Activated CD4-positive, alpha-beta T cell treated with anti-CD3 and anti-CD28 coated beads, Interleukin-2, amount 50 U/mL, for 24 hours (primary cell): ENCODE measurements around the gene NELFB.
"Not testable (repeated sequence)": the region's sequence is repeated elsewhere in the genome, so short reads cannot be mapped to it uniquely, and the experiment has no call there.

Experiments used
- DNase-seq, 2 donors: peaks; one replicate each; pipeline ENCODE4 v3.0.0-alpha.2; 2020; ENCODE audit warnings: low read depth in 1 of 2, low spot score in 1 of 2

Gene NELFB

DNA sequence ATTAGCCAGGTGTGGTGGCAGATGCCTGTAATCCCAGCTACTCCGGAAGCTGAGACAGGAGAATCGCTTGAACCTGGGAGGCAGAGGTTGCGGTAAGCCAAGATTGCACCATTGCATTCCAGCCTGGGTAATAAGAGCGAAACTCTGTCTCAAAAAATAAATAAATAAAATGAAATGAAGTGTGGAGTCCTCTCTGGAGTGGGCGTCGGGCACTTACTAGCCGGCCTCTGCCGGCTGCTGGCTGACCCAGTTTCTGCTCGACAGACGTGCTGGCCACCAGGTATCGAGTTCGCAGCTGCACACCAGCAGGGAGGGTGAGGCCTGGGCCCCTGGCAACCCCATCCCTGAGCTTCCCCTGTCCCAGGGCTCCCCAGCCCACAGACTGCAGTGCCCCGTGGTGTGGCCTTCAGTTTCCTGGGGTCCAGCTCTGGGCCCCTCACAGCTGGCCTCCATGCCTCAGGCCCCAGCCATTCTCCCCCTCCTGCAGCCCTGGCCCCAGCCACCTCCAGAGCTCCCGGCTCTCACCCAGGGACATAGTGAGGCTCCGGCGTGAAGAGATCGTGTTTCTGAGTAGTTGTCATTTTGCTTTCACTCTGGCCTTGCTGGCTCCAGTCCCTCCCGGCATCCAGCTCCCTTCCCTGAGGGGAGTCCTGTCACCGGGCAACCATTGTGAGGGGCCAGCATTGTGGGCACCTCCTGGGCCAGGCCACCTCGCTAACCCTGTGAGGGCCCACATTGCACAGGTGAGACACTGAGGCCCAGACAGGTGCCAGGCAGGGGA, 7.8 kb upstream of the NELFB start:
- no peak for DNase-seq

DNA sequence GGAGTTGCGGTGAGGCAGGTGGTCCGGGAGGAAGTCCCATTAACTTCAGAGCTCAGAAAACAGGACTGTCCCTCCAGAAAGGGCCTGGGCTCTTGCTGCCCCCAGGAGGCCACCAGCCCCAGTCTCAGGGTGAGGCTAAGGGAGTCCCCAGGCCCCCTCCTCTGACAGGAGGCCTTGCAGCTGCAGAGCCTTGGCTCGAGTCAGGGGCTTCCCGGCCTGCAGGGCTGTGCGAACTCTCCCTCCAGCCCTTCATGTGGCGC, 7.3 kb upstream of the NELFB start:
- DNase-seq, result no peak

DNA sequence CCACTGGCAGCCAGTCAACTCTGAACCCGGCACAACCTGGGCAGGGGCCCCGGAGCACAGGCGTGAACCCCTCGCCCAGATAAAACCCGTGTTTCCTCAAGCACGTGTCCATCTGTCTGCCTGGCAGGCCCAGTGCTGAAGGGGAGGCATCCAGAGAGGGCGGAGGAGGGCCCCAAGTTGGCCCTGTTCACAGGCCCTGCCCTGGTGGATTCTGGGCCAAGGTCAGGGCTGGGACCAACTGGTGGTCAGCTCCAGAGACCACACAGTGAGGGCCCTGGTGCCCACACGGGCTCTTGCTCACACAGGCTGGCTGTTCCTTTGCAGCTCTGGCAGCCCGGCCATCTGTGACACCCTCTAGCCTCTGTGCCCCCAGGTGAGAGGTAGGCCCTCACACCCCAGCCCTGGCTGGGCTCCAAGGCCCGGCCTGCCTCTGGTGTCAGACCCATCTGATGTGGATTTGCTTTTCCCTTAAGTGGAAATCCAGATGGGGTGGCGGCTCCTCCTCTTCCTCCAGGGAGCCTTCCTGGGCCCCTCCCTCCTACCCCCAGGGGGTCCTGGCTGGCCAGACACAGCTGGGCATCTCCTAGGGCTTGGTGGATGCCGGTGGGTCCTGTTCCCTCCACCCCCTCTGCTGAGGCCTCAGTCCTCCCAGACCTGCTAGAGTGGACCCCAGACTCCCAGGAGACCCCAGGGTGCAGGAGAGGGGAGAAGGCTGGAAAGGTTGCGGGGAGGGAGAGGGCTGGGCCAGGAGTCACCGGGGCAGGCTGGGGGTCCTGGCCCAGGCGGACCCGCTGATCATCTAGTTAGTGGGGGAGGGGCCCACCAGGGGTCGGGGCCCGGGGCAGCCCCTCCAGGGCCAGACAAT, 4.6 kb upstream of the NELFB start:
- no peak for DNase-seq

GRCh38 chr9:137251194-137251461, 4.0 kb upstream of the NELFB start, which contains the start of gene STPG3:
Gene STPG3, plus strand, starts transcription at chr9:137251286. Its CDS starts 1 bp downstream, at chr9:137251287.
- no peak for DNase-seq

- DNase-seq, result no peak
These were observed 3.4 kb upstream of the NELFB start for GRCh38 chr9:137251490-137252268.

DNA sequence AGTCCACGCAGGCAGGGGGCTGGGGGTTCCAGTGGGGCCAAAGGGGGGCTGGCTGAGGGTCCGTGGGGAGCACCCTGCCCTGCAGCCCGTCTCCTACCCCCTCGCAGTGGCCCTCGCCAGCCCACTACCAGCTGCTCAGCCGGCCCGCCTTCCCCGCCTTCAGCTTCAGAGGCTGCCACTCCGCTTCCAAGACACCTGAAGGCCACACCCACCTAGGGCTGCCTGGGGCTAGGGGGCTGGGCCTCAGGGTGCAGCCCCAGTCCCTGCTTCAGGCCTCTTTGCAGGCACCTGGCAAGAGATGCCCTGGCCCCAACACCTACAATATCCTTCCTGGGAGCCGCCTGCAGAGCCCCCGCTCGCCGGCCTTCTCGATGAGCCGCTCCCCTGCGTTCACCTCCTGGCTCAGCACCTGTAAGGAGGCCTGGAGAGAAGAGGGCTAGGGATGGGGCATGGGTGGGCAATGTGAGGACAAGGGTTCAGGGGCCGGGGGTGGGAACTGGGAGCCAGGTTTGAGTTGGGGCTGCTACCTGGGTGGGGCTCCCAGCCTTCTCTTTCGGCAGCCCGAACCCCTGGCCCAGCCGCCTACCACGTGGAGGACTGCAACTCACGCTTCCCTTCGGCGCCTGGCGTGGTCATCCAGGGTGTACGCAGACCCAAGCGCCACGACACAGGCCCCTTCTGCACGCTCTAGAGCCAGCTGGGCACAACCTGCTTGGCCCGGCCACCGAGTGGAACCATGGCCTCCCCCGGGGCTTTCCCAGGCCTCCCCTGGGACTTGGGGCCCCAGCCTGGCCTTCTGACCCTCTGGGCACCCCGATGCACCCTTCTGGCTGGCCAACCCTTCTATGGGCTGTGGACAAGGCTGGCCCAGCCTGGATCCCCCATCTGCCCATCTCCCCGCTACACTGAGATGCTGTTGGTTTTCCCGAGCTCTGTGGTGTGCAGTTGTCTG, 2.3 kb upstream of the NELFB start:
- DNase-seq, result no peak

- no peak for DNase-seq
These were observed 1.2 kb upstream of the NELFB start for GRCh38 chr9:137253717-137254623.

DNA sequence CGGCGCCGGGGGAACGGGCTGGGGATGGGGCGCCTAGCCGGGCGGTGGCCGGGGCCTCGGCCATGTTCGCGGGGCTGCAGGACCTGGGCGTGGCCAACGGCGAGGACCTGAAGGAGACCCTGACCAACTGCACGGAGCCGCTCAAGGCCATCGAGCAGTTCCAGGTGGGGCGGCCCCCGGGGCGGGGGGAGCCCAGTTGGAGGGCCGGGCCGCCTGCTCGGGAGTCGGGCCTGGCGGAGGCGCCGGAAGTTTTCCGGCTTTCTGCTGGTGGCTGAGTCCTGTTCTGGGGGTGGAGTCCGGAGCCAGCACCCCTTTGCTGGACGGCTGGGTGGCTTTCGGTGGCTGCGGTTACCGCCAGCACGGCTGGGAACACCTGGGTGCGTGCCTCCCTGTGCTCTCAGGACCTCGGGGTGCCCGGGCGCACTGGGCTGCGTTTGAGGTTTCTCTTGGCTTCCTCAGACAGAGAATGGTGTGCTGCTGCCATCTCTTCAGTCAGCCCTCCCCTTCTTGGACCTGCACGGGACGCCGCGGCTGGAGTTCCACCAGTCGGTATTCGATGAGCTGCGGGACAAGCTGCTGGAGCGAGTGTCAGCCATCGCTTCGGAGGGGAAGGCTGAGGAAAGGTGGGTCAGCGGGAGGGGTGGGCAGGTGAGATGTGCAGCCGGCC, 454 bp downstream of the NELFB start:
- DNase-seq, result no peak

DNA sequence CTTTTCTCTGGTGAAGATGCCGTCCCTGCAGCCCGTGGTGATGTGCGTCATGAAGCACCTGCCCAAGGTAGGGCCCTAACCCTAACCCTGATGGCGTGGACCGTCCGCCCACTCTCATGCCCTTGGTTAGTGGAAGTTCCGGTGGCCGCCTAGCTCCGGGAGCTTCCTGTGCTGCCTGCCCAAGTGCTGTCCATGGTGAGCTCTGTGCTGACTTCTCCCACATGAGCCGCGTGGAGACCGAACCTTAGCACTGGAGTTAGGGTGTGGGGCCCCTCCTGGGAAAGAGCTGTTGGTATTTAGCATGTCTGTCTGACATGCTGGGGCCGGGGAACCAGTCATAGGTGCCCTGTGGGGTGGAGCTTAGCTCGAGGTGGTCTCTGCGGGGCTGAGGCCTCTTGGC, 1.2 kb downstream of the NELFB start:
- no peak for DNase-seq

- DNase-seq, result no peak
These were observed 1.7 kb downstream of the NELFB start for GRCh38 chr9:137256856-137257255.

DNA sequence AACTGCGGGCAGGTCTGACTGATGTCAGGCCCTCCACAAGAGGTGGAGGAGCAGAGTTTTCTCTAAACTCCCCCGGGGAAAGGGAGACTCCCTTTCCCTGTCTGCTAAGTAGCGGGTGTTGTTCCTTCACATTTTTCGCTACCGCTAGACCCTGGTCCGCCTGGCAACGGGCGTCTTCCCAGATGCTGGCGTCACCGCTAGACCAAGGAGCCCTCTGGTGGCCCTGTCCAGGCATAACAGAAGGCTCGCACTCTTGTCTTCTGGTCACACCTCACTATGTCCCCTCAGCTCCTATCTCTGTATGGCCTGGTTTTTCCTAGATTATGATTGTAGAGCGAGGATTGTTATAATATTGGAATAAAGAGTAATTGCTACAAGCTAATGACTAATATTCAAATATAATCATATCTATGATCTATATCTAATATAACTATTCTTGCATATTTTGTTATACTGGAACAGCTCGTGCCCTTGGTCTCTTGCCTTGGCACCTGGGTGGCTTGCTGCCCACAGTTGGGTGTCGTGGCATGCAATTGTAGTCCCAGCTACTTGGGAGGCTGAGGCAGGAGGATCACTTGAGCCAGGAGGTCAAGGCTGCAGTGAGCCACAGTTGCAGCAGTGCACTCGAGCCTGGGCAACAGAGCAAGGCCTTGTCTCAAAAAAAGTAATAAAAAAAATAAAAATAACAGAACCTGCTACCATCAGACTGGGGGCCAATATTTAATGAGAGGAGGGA, 7.2 kb downstream of the NELFB start:
- DNase-seq, result not testable (repeated sequence)

GRCh38 chr9:137262909-137263285, 7.8 kb downstream of the NELFB start:
- no peak for DNase-seq

DNA sequence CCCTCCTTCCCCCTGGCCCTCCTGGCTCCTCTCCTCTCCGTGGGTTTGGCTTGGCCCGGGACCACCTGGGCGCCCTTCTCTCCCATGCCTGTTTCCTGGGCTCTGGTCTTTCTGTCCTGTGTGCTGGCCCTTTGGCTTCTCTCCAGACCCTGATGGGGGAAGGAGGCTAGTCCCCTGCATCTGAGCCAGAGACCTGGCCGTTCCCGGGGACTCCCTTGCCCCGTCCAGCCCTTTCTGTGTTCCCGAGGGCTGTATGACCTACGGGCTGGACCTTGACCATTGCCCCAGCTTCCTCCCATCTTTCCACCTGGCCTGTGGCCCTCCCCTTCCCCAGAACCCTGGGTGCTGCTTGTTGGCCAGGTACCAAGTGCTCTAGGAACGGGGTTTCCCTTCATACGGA, 8.4 kb downstream of the NELFB start:
- DNase-seq, result no peak

DNA sequence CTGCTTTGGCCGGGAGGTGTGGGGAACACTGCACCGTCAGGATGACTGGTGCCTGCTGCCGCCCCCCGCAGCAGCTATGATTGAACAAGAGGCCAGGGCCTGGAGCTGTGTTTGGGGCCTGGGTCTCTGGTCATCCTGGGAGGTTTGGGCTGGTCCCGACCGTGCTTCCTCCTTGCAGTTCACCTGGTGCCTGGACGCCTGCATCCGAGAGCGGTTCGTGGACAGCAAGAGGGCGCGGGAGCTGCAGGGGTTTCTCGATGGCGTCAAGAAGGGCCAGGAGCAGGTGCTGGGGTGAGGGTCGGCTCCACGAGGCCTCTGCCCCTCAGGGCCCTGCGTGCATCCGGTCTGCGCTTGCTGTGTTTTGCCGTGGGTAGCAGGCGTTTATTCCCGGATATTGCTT, 8.9 kb downstream of the NELFB start:
- DNase-seq, result no peak

DNA sequence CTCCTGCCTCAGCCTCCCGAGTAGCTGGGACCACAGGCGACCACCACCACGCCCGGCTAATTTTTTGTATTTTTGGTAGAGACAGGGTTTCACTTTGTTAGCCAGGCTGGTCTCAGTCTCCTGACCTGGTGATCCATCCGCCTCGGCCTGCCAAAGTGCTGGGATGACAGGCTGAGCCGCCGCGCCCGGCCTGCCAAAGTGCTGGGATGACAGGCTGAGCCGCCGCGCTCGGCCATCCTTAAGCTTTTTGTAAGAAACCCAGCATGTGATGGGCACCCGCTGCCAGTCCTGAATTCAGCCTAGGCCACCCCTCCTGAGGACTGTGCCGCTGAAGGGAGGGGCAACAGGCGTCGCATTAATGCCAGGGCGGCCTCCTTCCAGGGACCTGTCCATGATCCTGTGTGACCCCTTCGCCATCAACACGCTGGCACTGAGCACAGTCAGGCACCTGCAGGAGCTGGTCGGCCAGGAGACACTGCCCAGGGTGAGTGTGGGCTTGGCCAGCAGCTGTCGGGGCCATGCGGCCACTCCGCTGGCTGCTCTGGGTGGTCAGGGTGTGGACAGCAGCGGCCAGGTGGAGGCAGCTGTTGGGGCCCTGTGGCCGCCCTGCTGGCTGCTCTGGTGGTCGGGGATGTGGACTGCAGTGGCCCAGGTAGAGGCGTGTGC, 10.5 kb downstream of the NELFB start:
- DNase-seq, result no peak

- DNase-seq, result no peak
These were observed 11.0 kb downstream of the NELFB start for GRCh38 chr9:137266162-137266527.

DNA sequence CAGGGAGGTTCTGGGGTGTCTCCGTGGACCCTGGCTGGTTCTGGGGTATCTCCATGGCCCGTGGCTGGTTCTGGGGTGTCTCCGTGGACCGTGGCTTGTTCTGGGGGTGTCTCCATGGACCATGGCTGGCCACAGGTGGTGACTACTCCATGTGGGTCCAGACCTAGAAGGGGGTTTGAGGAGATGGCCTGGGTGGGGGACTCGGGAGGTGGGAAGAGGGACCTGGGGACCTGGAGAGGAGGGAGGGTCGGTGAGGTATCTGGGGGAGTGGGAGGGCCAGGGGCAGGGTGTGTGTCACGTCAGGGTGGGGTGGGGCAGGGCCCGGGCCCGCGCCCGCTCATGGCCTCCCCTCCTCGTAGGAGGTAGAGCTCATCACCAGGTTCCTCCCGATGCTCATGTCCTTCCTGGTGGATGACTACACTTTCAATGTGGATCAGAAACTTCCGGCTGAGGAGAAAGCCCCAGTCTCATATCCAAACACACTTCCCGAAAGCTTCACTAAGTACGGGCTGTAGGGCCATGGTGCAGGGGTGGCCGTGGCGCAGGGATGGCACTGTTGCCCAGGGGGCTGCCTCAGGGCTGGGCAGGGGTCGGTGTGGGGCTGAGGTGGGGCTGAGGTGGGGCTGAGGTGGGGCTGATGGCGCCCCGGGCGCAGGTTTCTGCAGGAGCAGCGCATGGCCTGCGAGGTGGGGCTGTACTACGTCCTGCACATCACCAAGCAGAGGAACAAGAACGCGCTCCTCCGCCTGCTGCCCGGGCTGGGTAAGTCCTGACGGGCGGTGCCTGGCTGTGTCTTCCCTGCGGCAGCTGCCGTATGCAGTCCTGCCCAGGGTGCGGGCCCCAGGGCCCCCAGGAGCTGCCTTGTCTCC, 11.7 kb downstream of the NELFB start:
- no peak for DNase-seq
